Body of pancreas (tissue), 4 donors: ENCODE data around the gene PYGO1. TPM values are rescaled to one million over a fixed set of nuclear protein-coding genes. Genes with fewer than 3 reads are reported as not detected.
A peak's percentile ranks its signal among the peaks of the same experiment; 100 is the strongest.
"Not testable (repeated sequence)": the region's sequence is repeated elsewhere in the genome, so short reads cannot be mapped to it uniquely, and the experiment has no call there.

Experiments used
- ATAC-seq: fragments of 150-250 bp; one replicate; pipeline ENCODE4 v1.9.1; 2016
- DNase-seq, 4 donors: peaks; one replicate each; pipeline ENCODE4 v3.0.0-alpha.2; 2019
- H3K27ac ChIP-seq, 4 donors: fragments of 200-600 bp; sonication (generic); 1 replicate in 3 of 4; 2 replicates in 1 of 4; pipeline versions ENCODE4 v1.5.1 to v1.6.1; 2016 to 2019; ENCODE audit warnings: mild to moderate bottlenecking in 1 of 4, mixed read lengths in 1 of 4, moderate library complexity in 1 of 4
- H3K27me3 ChIP-seq, 2 donors: fragments of 200-600 bp; sonication (generic); one replicate each; pipeline ENCODE4 v1.6.0; 2016; ENCODE audit warnings: mild to moderate bottlenecking in 1 of 2
- H3K36me3 ChIP-seq, 2 donors: fragments of 200-600 bp; sonication (generic); replicated peaks in 1 of 2; 2 replicates each; pipeline ENCODE4 v1.5.1; 2016; ENCODE audit warnings: low read depth in 2 of 2; ENCODE audit not compliant: insufficient read depth in 1 of 2
- H3K4me1 ChIP-seq: fragments of 200-600 bp; sonication (generic); one replicate; pipeline ENCODE4 v1.6.0; 2016
- H3K4me3 ChIP-seq, 2 donors: fragments of 200-600 bp; sonication (generic); 1 replicate in 1 of 2; 2 replicates in 1 of 2; pipeline ENCODE4 v1.5.1; 2016 to 2019
- H3K9me3 ChIP-seq, 3 donors: fragments of 200-600 bp; sonication (generic); 1 replicate in 2 of 3; 2 replicates in 1 of 3; pipeline ENCODE4 v1.5.1; 2016
- CTCF ChIP-seq, 7 experiments: fragments of 450-650 bp in 4 of 7; fragments of 200-600 bp in 3 of 7; sonication (generic) in 3 of 7; IDR thresholded peaks; one replicate each; pipeline ENCODE4 v1.5.1; 2016 to 2019; ENCODE audit warnings: antibody characterized with exemption in 7 of 7
- POLR2A ChIP-seq, 3 donors: fragments of 450-650 bp; IDR thresholded peaks; one replicate each; pipeline ENCODE4 v1.6.1; 2016; ENCODE audit warnings: antibody characterized with exemption in 3 of 3, mild to moderate bottlenecking in 2 of 3
- WGBS, 2 donors: methylation state at CpG; one replicate each; pipeline ENCODE4 v1.1.5; 2017; 5-methylcytosine and 5-hydroxymethylcytosine counted together
- intact Hi-C: fragments of 100-400 bp; cut with DNase I; formaldehyde crosslinking; loops from one replicate; pipeline ENCODE4 v1.15.1; 2023
- total RNA-seq, 2 donors: library from RNA; depleted of rRNA; stranded (reverse); fragments of >200 nt; gene quantifications; one replicate each; pipeline ENCODE4 v1.1.0, GENCODE V29; 2016

The PYGO1 gene
- total RNA-seq, 2 donors from 2014 or later: 1.3 to 2.6 TPM

GRCh38 chr15:55515991-55516776, 72.0 kb downstream of the PYGO1 start:
- Histone ChIP-seq H3K4me1 (no peaks in the 10 kb centered on the region), H3K27me3 (no peaks in the 10 kb centered on the region), H3K27ac (no peak overlapping the region), H3K36me3 (no peaks in the 10 kb centered on the region), H3K9me3 (no peaks in the 10 kb centered on the region), H3K4me3 (no peak overlapping the region)
- intact Hi-C loops: no loop called here
- DNase-seq (no peak), ATAC-seq (no peak)
- WGBS, 2 donors: 80 to 86% methylated on average over 12 of the region's 12 CpGs
- TF ChIP-seq POLR2A (IDR thresholded peaks at IDR 0.05): no peak
- TF ChIP-seq CTCF (IDR thresholded peaks at IDR 0.05): no peak

- Histone ChIP-seq H3K36me3 (no peaks in the 10 kb centered on the region), H3K27ac (no peak overlapping the region), H3K9me3 (no peaks in the 10 kb centered on the region), H3K4me1 (no peaks in the 10 kb centered on the region), H3K4me3 (no peak overlapping the region), H3K27me3 (no peaks in the 10 kb centered on the region)
- intact Hi-C loops: no loop called here
- ATAC-seq (no peak), DNase-seq (no peak)
- TF ChIP-seq POLR2A (IDR thresholded peaks at IDR 0.05): no peak
- WGBS, 2 donors: 75 to 80% methylated on average over 4 of the region's 4 CpGs
These were observed 72.7 kb downstream of the PYGO1 start for GRCh38 chr15:55515491-55515890.

- Histone ChIP-seq H3K4me1 (no peaks in the 10 kb centered on the region), H3K9me3 (no peaks in the 10 kb centered on the region), H3K27ac (no peak overlapping the region), H3K27me3 (no peaks in the 10 kb centered on the region), H3K36me3 (no peaks in the 10 kb centered on the region), H3K4me3 (no peak overlapping the region)
- DNase-seq (no peak), ATAC-seq (no peak)
- intact Hi-C loops: no loop called here
- no peak for TF ChIP-seq CTCF (IDR thresholded peaks at IDR 0.05)
- no peak for TF ChIP-seq POLR2A (IDR thresholded peaks at IDR 0.05)
- WGBS, 2 donors: 84 to 87% methylated on average over 11 to 12 of the region's 12 CpGs
These were observed 73.7 kb downstream of the PYGO1 start for GRCh38 chr15:55514414-55514850.

- intact Hi-C loops: not testable (repeated sequence)
These were observed 74.3 kb downstream of the PYGO1 start for GRCh38 chr15:55513621-55514413.

More at GRCh38 chr15:55513621-55514413, 74.3 kb downstream of the PYGO1 start:
- H3K36me3 ChIP-seq, H3K27me3 ChIP-seq, H3K4me3 ChIP-seq, DNase-seq, H3K9me3 ChIP-seq, H3K27ac ChIP-seq, H3K4me1 ChIP-seq, ATAC-seq: not testable (repeated sequence)
- peak in 3 of 7 experiments; percentile 15 to 37 (median 29) for TF ChIP-seq CTCF (IDR thresholded peaks at IDR 0.05)
- WGBS, 2 donors: 61 to 71% methylated on average over 28 to 29 of the region's 29 CpGs
